Fibroblast of the aortic adventitia (primary cell): ENCODE data around the gene SLC16A1. TPM values are rescaled to one million over a fixed set of nuclear protein-coding genes. Genes with fewer than 3 reads are reported as not detected.
A peak's percentile ranks its signal among the peaks of the same experiment; 100 is the strongest.

Experiments
- DNase-seq: peaks from one replicate; pipeline ENCODE4 v3.0.0-alpha.2; 2010; ENCODE audit warnings: low read depth
- H3K4me3 ChIP-seq: 2 replicates; pipeline ENCODE4 v1.5.1; 2011; ENCODE audit warnings: low read depth, mild to moderate bottlenecking, control low read depth, low read length, moderate library complexity
- total RNA-seq: library from RNA; depleted of rRNA; stranded (reverse); fragments of >200 nt; gene quantifications from 2 replicates; pipeline ENCODE4 v1.2.3, GENCODE V29; 2012; ENCODE audit warnings: low replicate concordance
- TF ChIP-seq, protein P1 (sequence below): IDR thresholded peaks from 2 replicates; pipeline ENCODE4 v1.5.1; 2011; ENCODE audit warnings: mild to moderate bottlenecking, low read length, control low read depth, inconsistent platforms; ENCODE audit not compliant: insufficient read depth

Gene SLC16A1
- total RNA-seq, 1 donor = 71.9 TPM

DNA sequence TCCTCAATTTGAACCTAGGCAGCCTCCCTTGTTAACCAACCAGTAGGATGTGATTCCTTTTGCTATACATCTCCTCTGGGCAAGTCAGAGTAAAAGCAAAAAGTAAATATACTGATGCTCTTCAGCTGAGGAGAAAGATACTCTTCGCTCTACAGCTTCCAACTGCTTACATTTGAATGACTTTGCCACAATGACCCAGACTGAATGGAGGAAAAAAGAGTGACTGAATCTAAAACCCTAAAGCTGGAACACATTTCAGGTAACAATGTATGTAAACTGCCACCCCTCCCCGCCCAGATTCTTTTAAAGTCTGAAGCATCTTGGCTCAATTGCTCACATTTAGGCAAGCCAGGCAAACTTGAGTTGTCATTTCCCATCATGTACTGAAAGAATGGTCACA, 46.1 kb downstream of the SLC16A1 start:
- TF ChIP-seq, protein P1, sequence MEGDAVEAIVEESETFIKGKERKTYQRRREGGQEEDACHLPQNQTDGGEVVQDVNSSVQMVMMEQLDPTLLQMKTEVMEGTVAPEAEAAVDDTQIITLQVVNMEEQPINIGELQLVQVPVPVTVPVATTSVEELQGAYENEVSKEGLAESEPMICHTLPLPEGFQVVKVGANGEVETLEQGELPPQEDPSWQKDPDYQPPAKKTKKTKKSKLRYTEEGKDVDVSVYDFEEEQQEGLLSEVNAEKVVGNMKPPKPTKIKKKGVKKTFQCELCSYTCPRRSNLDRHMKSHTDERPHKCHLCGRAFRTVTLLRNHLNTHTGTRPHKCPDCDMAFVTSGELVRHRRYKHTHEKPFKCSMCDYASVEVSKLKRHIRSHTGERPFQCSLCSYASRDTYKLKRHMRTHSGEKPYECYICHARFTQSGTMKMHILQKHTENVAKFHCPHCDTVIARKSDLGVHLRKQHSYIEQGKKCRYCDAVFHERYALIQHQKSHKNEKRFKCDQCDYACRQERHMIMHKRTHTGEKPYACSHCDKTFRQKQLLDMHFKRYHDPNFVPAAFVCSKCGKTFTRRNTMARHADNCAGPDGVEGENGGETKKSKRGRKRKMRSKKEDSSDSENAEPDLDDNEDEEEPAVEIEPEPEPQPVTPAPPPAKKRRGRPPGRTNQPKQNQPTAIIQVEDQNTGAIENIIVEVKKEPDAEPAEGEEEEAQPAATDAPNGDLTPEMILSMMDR = no peak
- H3K4me3 ChIP-seq = no peak overlapping the region
- no peak for DNase-seq

DNA sequence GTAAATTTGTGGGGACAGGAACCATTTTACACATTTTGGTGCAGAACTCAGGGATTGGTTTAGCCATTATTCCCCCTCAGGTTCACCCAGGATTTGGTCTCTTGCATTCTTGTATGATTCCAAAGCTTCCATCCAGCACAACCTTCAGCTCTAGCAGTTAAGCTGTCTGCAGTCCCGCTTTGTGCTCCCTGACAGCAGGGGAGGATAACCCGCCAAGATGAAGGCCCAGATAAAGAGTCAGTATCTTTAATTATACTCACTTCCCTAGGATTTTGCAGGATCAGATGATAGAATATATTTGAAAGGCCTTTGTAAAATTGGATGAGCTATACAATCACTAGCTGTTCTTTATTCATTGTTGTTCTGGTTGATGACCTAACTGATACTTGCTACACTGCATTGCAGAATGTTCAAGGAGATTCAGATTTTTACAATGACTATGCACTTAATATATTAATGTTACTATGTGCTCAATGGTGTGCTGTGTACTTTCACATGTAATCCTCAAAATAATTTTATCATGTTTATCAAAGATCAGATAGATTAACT, 49.8 kb downstream of the SLC16A1 start:
- H3K4me3 ChIP-seq = no peak overlapping the region
- DNase-seq = no peak
- TF ChIP-seq, protein P1 = no peak

DNA sequence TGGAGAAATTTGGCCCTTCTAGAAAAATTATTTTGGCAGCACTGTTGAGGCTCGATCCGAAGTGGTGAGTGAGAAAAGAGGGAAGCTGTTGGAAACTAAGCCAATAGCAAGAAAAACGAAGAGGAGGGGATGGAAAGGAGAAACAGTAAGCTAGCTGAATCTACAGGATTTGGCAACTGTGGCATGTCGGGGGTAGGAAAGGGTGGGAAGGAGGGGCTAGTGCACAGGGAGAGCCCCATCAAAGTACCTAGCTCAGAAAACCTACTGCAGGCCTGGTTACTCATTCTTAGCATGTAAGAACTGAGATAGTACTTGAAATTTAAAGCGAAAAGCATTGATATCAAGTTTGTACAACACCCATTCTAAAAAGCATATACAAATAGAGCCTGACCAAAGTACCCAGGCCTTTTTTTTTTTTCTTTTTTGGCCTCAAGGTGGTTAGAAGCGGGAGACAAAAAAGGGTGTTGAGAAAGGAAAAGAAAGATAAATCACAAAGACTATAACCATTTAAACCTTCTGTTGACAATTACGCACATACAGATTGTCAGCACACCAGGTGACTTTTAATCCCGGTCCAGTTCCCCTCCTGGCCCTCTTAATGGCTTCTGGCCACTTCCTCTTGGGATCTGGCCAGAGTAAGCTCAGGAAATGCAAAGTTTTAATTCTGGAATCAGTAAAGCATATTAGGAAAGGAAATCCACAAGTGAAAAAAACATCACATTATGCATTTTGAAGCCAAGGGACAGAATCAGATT, 50.4 kb downstream of the SLC16A1 start:
- H3K4me3 ChIP-seq = no peak overlapping the region
- TF ChIP-seq, protein P1 = no peak
- DNase-seq = peak; percentile 63

DNA sequence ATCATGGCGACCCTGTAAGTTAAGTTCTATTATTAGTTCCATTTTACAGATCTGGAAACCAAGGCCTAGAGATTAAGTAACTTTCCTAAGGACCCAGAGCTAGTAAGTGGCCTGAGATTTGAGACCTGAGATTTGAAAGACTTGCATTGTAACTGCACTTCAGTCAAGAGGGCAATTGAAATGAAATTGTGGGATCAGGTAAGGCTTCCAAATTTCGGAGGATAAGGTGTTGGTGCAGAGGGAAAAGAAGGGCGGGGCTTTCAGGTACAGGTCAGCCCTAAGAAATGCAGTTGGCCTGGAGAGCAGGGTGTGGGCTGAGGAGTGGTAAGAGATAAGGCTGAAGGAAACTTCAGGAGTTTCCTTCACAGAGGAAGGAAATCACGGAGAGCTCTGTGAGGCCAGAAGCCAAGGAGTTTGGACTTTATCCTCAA, 51.1 kb downstream of the SLC16A1 start:
- no peak overlapping the region for H3K4me3 ChIP-seq
- no peak for DNase-seq
- TF ChIP-seq, protein P1 = no peak

DNA sequence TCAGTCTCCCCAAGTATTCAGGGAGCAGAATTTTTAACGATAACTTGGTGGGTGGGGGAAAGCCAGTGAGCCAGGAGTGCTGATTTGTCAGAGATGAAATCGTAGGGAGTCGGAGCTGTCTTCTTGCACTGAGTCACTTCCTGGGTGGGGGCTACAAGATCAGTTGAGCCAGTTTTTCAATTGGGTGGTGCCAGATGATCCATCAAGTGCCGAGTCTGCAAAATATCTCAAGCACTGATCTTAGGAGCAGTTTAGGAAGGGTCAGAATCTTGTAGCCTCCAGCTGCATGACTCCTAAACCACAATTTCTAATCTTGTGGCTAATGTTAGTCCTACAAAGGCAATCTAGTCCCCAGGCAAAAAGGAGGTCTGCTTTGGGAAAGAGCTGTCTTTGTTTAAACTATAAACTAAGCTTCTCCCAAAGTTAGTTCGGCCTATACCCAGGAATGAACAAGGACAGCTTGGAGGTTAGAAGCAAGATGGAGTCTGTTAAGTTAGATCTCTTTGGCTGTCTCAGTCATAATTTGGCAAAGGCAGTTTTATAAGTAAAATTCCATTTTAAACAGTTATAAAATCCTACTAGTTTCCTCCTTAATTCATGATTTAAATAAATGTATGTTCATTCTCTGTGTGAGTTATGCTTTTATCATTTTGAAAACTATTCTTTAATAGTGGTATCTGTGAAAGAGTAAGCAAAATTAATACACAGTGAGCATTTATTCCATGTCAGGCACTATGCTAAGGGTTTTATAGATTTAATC, 51.7 kb downstream of the SLC16A1 start:
- no peak overlapping the region for H3K4me3 ChIP-seq
- TF ChIP-seq, protein P1 = no peak
- DNase-seq = peak; percentile 92

DNA sequence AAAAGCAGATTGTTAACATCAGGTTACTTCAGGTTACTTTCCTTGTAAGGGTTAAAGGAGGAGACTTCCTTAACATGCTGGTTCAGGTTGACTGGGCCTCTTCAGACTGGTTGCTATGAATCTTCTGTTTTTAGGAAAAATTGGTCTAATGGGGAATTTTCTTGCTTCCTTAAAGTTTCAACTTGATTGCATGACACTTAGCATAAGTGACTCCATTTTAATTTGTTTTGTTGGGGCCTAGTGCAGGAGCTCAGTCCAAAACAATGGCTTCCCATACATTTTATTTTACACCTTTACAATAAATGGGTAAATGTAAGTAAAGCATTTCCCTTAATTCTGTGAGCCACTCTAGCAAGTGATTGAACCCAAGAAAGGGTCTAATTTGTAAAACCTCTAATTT, 53.8 kb downstream of the SLC16A1 start:
- DNase-seq = no peak
- no peak overlapping the region for H3K4me3 ChIP-seq
- TF ChIP-seq, protein P1 = no peak
